Astrocyte (in vitro differentiated cells and primary cell): ENCODE data around the gene UBE2M. TPM values are rescaled to one million over a fixed set of nuclear protein-coding genes. Genes with fewer than 3 reads are reported as not detected.

Experiments used
- DNase-seq: peaks from one replicate; pipeline ENCODE4 v3.0.0-alpha.2; 2010; ENCODE audit warnings: low read depth
- FAIRE-seq: peaks from 2 replicates; lab custom pipeline; 2011; peaks lifted over from hg19 to GRCh38; lab: Jason Lieb, UNC
- H2AFZ ChIP-seq: 2 replicates; pipeline ENCODE4 v1.6.0; 2012; ENCODE audit warnings: low read depth, low read length, inconsistent platforms
- H3K27ac ChIP-seq: 2 replicates; pipeline ENCODE4 v1.5.1; 2011; ENCODE audit warnings: low read depth, low read length, inconsistent platforms
- H3K27me3 ChIP-seq: 2 replicates; pipeline ENCODE4 v1.6.0; 2011; ENCODE audit warnings: low read length, inconsistent platforms; ENCODE audit not compliant: insufficient read depth
- H3K36me3 ChIP-seq: 2 replicates; pipeline ENCODE4 v1.5.1; 2011; ENCODE audit warnings: low read length, inconsistent platforms; ENCODE audit not compliant: insufficient read depth
- H3K4me1 ChIP-seq: 2 replicates; pipeline ENCODE4 v1.5.1; 2011; ENCODE audit warnings: low read length, inconsistent platforms; ENCODE audit not compliant: insufficient read depth
- H3K4me2 ChIP-seq: 2 replicates; pipeline ENCODE4 v1.6.0; 2012; ENCODE audit warnings: low read length, inconsistent platforms
- H3K4me3 ChIP-seq: 2 replicates; pipeline ENCODE4 v1.5.1; 2011; ENCODE audit warnings: low read depth, mild to moderate bottlenecking, low read length, inconsistent platforms; ENCODE audit not compliant: insufficient read depth
- H3K79me2 ChIP-seq: 2 replicates; pipeline ENCODE4 v1.6.0; 2012; ENCODE audit warnings: mild to moderate bottlenecking, low read length, inconsistent platforms; ENCODE audit not compliant: insufficient read depth
- H3K9ac ChIP-seq: 2 replicates; pipeline ENCODE4 v1.6.0; 2012; ENCODE audit warnings: mild to moderate bottlenecking, low read length, inconsistent platforms
- H3K9me3 ChIP-seq: 2 replicates; pipeline ENCODE4 v1.5.1; 2012; ENCODE audit warnings: low read depth, mild to moderate bottlenecking, low read length, inconsistent platforms; ENCODE audit not compliant: insufficient read depth
- H4K20me1 ChIP-seq: 2 replicates; pipeline ENCODE4 v1.6.0; 2012; ENCODE audit warnings: low read length, inconsistent platforms; ENCODE audit not compliant: insufficient read depth
- H3K27ac Mint-ChIP-seq: one replicate; pipeline ENCODE4 v1.8.0; 2021; ENCODE audit warnings: mild to moderate bottlenecking, mixed read lengths; ENCODE audit not compliant: unreplicated experiment
- H3K27me3 Mint-ChIP-seq: one replicate; pipeline ENCODE4 v1.8.0; 2021; ENCODE audit warnings: low read depth, mixed read lengths; ENCODE audit not compliant: unreplicated experiment
- H3K36me3 Mint-ChIP-seq: one replicate; pipeline ENCODE4 v1.8.0; 2021; ENCODE audit warnings: low read depth, mixed read lengths; ENCODE audit not compliant: unreplicated experiment
- H3K4me1 Mint-ChIP-seq: one replicate; pipeline ENCODE4 v1.8.0; 2021; ENCODE audit warnings: low read depth, mixed read lengths; ENCODE audit not compliant: unreplicated experiment
- H3K4me3 Mint-ChIP-seq: one replicate; pipeline ENCODE4 v1.8.0; 2021; ENCODE audit warnings: mild to moderate bottlenecking, moderate library complexity, mixed read lengths; ENCODE audit not compliant: unreplicated experiment
- H3K9me3 Mint-ChIP-seq: one replicate; pipeline ENCODE4 v1.8.0; 2021; ENCODE audit warnings: mild to moderate bottlenecking, mixed read lengths; ENCODE audit not compliant: unreplicated experiment
- EZH2 ChIP-seq: IDR thresholded peaks from 2 replicates; pipeline ENCODE4 v1.6.1; 2012; ENCODE audit warnings: mild to moderate bottlenecking, low read length, inconsistent platforms; ENCODE audit not compliant: insufficient read depth
- total RNA-seq: library from RNA; stranded (reverse); gene quantifications from 2 replicates; pipeline ENCODE4 v1.2.1, GENCODE V29; 2021
- TF ChIP-seq, protein P1 (sequence below): IDR thresholded peaks from 2 replicates; pipeline ENCODE4 v1.5.1; 2011; ENCODE audit warnings: low read depth, mild to moderate bottlenecking, inconsistent platforms, low read length, moderate library complexity; ENCODE audit not compliant: insufficient read depth

Gene UBE2M
- total RNA-seq, 1 donor from 2014 or later, result 113 TPM

DNA sequence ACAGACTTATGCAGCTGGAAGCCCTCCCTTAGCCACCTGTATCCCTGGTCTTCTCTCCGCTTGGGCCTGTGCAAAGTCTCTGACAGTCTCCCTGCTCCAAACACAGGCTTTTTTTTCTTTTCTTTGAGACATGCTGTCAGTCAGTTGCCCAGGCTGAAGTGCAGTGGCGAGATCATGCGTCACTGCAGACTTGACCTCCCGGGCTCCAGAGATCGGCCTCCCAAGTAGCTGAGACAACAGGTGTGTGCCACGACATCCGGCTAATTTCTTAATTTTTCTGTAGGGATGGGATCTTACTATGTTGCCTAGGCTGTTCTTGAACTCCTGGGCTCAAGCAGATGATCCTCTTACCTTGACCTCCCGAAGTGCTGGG lies 13.2 kb upstream of the UBE2M start:
- H3K36me3 Mint-ChIP-seq, result peaks cover 6% of the 10 kb centered on the region

DNA sequence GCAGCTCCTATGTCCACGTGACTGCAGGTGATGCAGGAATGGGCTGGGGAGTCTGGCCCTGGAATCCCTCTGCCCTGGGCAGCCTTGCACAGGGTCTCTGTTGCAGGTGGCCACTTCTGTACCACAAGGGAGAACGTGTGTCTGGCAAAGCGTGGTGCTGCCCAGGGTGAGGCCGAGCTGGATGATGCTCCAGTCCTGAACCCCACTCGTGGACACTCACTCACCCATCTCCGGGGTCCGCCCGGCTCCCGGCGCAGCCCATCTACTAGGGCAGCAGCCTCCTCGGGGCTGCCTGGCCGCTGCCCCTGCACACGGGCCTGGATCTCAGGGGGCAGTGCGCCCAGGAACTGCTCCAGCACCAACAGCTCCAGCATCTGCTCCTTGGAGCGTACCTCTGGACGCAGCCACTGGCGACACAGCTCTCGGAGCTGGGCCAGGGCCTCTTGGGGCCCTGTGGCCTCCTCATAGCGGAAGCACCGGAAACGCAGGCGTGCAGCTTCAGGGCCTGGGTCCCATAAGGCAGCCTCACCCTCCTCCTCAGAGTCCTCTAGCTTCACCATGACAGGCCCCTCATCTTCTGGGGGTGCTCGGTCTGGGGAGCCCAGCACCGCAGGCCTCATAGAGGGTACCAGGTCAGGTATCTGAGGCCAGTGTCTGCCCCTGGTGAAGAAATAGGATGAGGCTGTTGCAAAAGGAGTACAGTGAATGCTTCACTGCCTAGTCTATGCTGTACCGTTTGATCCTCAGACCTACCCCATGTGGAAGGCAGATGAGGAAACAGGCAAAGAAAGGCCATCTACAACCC lies 12.6 kb upstream of the UBE2M start:
- Histone ChIP-seq H4K20me1 (no peaks in the 10 kb centered on the region), H3K4me1 (peaks cover 18% of the 10 kb centered on the region), H2AFZ (no peak overlapping the region), H3K27ac (no peak overlapping the region), H3K9me3 (no peaks in the 10 kb centered on the region), H3K36me3 (no peaks in the 10 kb centered on the region), H3K4me3 (no peak overlapping the region), H3K27me3 (no peaks in the 10 kb centered on the region), H3K9ac (no peak overlapping the region), H3K4me2 (no peak overlapping the region), H3K79me2 (peaks cover 4% of the 10 kb centered on the region)
- Mint-ChIP-seq H3K27ac (no peak overlapping the region), H3K4me3 (no peak overlapping the region), H3K9me3 (no peaks in the 10 kb centered on the region), H3K36me3 (peaks cover 6% of the 10 kb centered on the region), H3K4me1 (peaks cover 12% of the 10 kb centered on the region), H3K27me3 (no peaks in the 10 kb centered on the region)
- FAIRE-seq (no peak), DNase-seq (no peak)
- TF ChIP-seq, protein P1, sequence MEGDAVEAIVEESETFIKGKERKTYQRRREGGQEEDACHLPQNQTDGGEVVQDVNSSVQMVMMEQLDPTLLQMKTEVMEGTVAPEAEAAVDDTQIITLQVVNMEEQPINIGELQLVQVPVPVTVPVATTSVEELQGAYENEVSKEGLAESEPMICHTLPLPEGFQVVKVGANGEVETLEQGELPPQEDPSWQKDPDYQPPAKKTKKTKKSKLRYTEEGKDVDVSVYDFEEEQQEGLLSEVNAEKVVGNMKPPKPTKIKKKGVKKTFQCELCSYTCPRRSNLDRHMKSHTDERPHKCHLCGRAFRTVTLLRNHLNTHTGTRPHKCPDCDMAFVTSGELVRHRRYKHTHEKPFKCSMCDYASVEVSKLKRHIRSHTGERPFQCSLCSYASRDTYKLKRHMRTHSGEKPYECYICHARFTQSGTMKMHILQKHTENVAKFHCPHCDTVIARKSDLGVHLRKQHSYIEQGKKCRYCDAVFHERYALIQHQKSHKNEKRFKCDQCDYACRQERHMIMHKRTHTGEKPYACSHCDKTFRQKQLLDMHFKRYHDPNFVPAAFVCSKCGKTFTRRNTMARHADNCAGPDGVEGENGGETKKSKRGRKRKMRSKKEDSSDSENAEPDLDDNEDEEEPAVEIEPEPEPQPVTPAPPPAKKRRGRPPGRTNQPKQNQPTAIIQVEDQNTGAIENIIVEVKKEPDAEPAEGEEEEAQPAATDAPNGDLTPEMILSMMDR, result no peak
- no peak for TF ChIP-seq EZH2

More for the DNA sequence above, 13.2 kb upstream of the UBE2M start:
- Histone ChIP-seq H3K27me3 (no peaks in the 10 kb centered on the region), H2AFZ (no peak overlapping the region), H3K4me2 (peak overlapping the region; percentile 97), H3K4me1 (peaks cover 20% of the 10 kb centered on the region), H4K20me1 (no peaks in the 10 kb centered on the region), H3K36me3 (no peaks in the 10 kb centered on the region), H3K9me3 (no peaks in the 10 kb centered on the region), H3K4me3 (no peak overlapping the region), H3K27ac (no peak overlapping the region), H3K9ac (no peak overlapping the region), H3K79me2 (peaks cover 6% of the 10 kb centered on the region)
- H3K27ac Mint-ChIP-seq, result peak overlapping the region; percentile 41
- H3K9me3 Mint-ChIP-seq, result no peaks in the 10 kb centered on the region
- peak overlapping the region; percentile 98 for H3K4me3 Mint-ChIP-seq
- TF ChIP-seq, protein P1, result no peak
- no peak for TF ChIP-seq EZH2
- DNase-seq (no peak), FAIRE-seq (no peak)
- H3K4me1 Mint-ChIP-seq, result peaks cover 12% of the 10 kb centered on the region
- H3K27me3 Mint-ChIP-seq, result no peaks in the 10 kb centered on the region
